ENCODE measurements around the gene TMEM144. TPM values are rescaled to one million over a fixed set of nuclear protein-coding genes. Genes with fewer than 3 reads are reported as not detected.
"Not testable (repeated sequence)": the region's sequence is repeated elsewhere in the genome, so short reads cannot be mapped to it uniquely, and the experiment has no call there.

Gene TMEM144
- total RNA-seq, 1 donor, result 7.3 TPM

- no peak overlapping the region for H3K4me3 ChIP-seq (ENCODE audit: low read depth, low read length)
- TF ChIP-seq CTCF (IDR thresholded peaks at IDR 0.05; ENCODE audit: insufficient read depth, low read depth, low read length), result no peak
- no peak for DNase-seq (ENCODE audit: low read depth)
These were observed 44.0 kb downstream of the TMEM144 start for GRCh38 chr4:158254292-158254691.

DNA sequence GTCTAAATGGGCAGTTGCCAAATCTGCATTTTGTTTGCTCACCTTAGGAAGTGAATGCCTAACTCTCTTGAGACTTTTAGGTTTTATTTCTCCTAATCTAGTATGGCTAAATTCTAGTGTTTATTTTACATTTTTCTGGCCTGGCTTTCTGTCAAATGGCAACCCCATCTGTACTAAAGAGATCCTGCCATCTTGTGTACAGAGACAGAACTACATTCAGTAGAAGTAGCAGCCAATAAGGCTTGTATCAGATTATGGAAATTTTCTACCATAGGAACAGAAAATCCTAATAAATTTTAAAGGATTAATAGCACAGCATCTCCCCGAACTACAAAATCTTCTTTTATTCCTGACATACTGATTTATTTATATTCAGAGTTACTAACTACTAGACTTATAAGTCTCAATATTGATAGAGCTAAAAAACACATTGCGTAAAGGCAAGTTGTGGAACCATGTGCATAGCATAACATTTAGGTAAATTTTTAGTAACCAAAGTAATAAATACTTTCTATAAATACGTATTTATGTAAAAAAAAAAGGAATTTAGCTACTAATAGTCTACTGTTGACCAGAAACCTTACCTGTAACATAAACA lies 45.5 kb downstream of the TMEM144 start:
- TF ChIP-seq CTCF (IDR thresholded peaks at IDR 0.05; ENCODE audit: insufficient read depth, low read depth, low read length), result peak; percentile 77
- no peak overlapping the region for H3K4me3 ChIP-seq (ENCODE audit: low read depth, low read length)
- DNase-seq (ENCODE audit: low read depth), result peak; percentile 62

GRCh38 chr4:158259955-158260575 lies 49.8 kb downstream of the TMEM144 start:
- H3K4me3 ChIP-seq (ENCODE audit: low read depth, low read length), result no peak overlapping the region
- peak; percentile 36 for DNase-seq (ENCODE audit: low read depth)
- peak; percentile 35 for TF ChIP-seq CTCF (IDR thresholded peaks at IDR 0.05; ENCODE audit: insufficient read depth, low read depth, low read length)

- no peak for TF ChIP-seq CTCF (IDR thresholded peaks at IDR 0.05; ENCODE audit: insufficient read depth, low read depth, low read length)
- H3K4me3 ChIP-seq (ENCODE audit: low read depth, low read length), result no peak overlapping the region
- DNase-seq (ENCODE audit: low read depth), result no peak
These were observed 51.2 kb downstream of the TMEM144 start for GRCh38 chr4:158261480-158261879.

DNA sequence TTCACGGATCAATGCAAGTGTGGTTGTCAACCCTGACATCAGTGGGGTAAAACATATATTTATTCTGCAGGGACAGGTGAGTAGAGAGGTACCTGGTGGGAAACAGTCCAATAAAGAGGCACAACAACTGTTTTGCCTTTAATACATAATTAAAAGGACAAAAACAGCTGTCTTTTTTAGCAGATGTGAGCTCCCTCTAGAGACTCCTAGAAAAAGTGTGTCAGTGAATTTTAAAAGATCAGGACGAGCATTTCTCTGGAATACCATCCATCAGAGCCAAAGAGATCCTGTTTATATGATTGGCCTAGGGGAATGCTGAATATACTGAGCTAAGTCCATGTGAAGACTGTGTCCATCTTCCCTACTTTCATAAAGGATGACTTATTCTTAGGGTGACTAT lies 58.3 kb downstream of the TMEM144 start:
- peak; percentile 21 for TF ChIP-seq CTCF (IDR thresholded peaks at IDR 0.05; ENCODE audit: insufficient read depth, low read depth, low read length)
- no peak overlapping the region for H3K4me3 ChIP-seq (ENCODE audit: low read depth, low read length)
- no peak for DNase-seq (ENCODE audit: low read depth)

DNA sequence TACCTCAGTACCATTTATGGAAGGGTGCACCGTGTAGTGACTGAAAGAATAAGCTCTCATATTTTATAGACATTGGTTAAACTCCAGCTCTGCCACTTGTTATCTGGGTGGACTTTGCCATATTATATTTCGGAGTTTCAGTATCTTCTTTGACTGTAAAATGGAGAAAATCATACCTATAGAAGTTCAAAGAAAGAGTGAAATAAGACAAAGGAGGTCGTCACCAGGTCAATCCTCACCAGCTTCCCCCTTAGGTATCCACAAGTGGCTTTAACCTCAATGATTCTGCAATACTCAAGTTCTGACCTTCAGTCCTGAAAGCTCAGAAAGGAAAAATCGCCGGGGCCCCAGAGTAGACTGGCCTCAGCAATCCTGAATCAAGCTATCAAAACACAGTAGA lies 64.3 kb downstream of the TMEM144 start:
- no peak overlapping the region for H3K4me3 ChIP-seq (ENCODE audit: low read depth, low read length)
- no peak for TF ChIP-seq CTCF (IDR thresholded peaks at IDR 0.05; ENCODE audit: insufficient read depth, low read depth, low read length)

DNA sequence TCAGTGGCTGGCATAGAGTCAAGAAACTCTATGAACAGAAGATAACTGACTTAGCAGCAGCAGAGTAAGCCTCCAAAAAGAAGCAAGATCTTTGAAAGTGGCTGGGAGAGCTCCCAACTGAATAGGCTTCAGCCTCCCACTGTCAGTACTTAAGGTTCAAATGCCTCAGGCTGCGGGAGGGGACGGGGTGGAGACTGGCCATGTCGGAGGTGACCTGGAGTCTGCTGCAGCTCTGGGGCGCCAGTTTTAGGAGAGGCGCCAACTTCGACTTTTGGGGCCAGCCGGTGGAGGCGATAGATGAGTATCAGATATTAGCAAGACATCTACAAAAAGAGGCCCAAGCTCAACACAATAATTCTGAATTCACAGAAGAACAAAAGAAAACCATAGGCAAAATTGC lies 67.3 kb downstream of the TMEM144 start:
- H3K4me3 ChIP-seq (ENCODE audit: low read depth, low read length), result no peak overlapping the region
- no peak for DNase-seq (ENCODE audit: low read depth)
- TF ChIP-seq CTCF (IDR thresholded peaks at IDR 0.05; ENCODE audit: insufficient read depth, low read depth, low read length), result no peak

More for the DNA sequence above, 64.3 kb downstream of the TMEM144 start:
- no peak for DNase-seq (ENCODE audit: low read depth)

DNA sequence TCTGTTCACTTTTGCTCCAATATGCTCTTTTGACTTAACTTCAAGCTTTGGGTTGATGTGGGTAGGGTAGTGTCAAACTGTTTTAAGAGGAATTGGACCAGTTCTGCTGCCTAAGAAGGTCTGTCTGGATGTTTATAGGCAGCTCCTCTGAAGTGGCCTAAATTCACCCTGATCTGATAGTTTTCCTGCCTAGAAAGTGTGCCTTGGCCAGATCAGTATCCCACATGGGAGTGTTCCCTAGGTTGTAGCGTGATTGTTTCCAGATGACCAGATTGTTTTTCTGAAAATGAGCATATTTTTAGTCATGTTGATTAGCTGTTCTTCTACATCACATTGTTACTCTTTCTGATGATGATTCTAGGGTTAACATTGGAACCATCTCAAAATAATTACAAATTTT lies 68.8 kb downstream of the TMEM144 start:
- peak; percentile 33 for DNase-seq (ENCODE audit: low read depth)
- H3K4me3 ChIP-seq (ENCODE audit: low read depth, low read length), result not testable (repeated sequence)

Measured in fibroblast of villous mesenchyme (primary cell).